GM21825 (cell line): ENCODE results near the gene FAM222A.
"Not testable (repeated sequence)": the region's sequence is repeated elsewhere in the genome, so short reads cannot be mapped to it uniquely, and the experiment has no call there.

Experiments used
- ATAC-seq: cut with Tn5 transposase; IDR thresholded peaks from one replicate; pipeline ENCODE4 v1.9.1; 2021; ENCODE audit warnings: mild to moderate bottlenecking, moderate library complexity; ENCODE audit not compliant: unreplicated experiment

Gene FAM222A

GRCh38 chr12:109693653-109694600 is 19.7 kb upstream of the FAM222A start:
- no peak for ATAC-seq

DNA sequence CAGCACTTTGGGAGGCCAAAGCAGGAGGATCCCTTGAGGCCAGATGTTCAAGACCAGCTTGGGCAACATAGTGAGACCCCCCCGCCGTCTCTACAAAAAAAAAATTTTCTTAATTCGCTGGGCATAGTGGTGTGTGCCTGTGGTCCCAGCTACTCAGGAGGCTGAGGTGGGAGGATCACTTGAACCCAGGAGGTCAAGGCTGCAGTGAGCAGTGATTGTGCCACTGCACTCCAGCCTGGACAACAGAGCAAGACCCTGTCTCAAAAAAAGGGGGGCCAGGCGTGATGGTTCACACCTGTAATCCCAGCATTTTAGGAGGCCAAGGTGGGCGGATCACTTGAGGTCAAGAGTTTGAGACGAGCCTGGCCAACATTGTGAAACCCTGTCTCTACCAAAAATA is 19.0 kb upstream of the FAM222A start:
- not testable (repeated sequence) for ATAC-seq

- ATAC-seq: no peak
These were observed 18.2 kb upstream of the FAM222A start for GRCh38 chr12:109695416-109695815.

DNA sequence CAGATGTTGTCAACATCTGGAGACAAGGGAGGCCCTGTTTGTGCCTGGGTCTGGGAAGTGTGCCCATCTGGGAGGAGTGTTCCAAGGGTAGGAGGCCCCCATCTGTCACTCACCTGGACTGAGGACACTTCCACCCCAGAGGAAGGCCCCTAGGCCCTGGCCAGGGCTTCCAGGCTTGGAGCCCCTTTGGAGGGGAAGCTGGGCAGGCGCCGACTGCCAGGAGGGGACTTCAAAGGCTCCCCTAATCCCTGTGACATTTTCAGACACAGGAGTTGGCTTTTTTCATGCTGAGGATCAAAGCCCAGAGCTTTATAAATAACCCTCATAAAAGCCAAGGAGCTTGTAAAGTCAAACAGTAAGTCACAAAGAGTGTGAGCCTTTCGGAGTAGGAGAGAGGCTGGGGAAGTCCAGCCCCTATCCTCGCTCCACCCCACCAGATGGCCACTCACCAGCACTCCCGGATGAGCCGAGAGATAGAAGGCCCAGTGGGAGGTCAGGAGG is 17.6 kb upstream of the FAM222A start:
- no peak for ATAC-seq

GRCh38 chr12:109696485-109697269 is 16.9 kb upstream of the FAM222A start:
- ATAC-seq: no peak

- no peak for ATAC-seq
These were observed 16.4 kb upstream of the FAM222A start for GRCh38 chr12:109697270-109697553.

- ATAC-seq: no peak
These were observed 15.7 kb upstream of the FAM222A start for GRCh38 chr12:109697877-109698468.

GRCh38 chr12:109698820-109699219 is 14.8 kb upstream of the FAM222A start:
- no peak for ATAC-seq

- no peak for ATAC-seq
These were observed 12.6 kb upstream of the FAM222A start for GRCh38 chr12:109701064-109701463.

- ATAC-seq: no peak
These were observed 11.3 kb upstream of the FAM222A start for GRCh38 chr12:109702111-109702841.

GRCh38 chr12:109703684-109704083 is 9.9 kb upstream of the FAM222A start:
- no peak for ATAC-seq

DNA sequence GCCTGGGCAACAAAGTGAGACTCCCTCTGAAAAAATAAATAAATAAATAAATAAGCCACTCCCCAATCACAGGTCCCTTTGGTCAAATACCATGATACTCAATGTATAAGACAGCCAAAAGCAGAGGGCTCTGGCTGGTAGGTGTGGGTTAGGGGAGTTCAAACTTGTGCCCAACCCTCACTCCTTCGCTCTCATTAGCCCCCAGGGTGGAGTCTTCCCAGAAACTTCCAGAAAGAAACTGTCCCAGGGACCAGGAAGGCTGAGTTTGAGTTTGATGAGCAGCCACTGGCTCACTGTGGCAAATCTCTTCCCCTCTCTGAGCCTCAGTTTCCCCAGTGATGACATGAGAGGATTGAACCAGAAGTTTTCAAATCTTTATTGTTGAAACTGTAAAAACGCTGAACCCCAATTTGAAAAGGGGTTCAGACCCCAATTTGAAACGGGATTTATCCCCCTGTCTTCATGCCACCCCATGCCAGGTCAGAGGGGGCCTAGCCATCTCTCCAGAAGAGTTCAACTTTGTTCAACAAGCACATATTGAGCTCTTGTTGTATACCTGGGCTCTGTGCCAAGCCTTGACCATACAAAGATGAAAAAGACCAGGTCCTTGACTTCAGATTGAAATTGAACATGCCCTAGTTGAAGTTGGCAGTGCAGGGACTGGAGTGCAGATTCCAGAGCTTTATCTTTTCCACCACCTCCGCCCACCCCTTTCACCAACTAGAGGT is 9.1 kb upstream of the FAM222A start:
- no peak for ATAC-seq

DNA sequence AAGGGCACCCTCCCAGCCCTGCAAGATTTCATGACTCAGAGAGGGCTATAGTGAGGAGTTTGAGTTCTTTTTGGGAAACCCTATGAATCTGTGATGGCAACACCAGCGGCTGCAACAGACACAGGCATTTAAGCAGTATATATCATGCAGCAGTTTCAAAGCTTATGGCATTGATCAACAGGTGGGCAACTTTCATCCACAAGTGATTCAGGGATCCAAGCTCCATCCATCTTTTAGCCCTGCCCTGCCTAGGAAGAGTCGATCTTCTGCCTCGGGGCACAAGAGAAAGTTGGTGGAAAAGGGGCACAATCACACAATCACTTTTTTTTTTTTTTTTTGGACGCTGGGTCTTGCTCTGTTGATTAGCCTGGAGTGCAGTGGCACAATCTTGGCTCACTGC is 8.3 kb upstream of the FAM222A start:
- no peak for ATAC-seq

GRCh38 chr12:109706398-109706746 is 7.3 kb upstream of the FAM222A start:
- no peak for ATAC-seq

DNA sequence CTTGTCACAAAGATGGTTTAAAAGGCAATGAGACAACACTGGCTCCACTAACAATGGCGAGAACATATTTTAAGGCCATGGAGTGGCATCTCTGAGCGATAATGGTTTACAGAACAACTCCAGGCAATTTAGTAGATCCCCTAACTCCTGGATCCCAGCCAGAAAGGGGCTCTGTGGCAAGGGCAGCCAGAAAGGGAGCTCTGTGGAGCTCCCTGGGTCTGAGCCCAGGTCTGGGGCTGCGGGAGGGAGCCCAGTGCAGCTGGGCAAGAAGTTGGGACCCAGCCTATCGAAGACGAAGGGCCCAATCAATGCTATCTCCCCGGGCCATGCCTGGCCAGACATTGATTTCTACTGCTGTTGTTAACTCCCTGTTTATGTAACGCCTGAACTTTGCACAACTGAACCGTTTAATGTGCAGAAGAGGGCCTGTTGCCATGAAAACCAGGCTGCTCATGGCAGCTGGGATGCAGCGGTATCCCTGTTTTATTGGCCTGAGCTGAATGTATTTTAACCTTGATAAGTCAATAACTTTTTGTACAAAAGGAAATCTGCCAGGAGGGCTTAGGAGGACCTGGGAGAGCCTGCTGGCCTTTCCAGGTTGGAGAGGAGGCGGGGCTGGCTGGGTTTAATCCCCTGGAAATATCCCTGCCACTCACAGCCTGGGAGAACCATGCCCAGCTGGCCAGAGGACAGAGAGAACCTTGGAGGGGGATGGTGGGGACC is 6.7 kb upstream of the FAM222A start:
- ATAC-seq: no peak

DNA sequence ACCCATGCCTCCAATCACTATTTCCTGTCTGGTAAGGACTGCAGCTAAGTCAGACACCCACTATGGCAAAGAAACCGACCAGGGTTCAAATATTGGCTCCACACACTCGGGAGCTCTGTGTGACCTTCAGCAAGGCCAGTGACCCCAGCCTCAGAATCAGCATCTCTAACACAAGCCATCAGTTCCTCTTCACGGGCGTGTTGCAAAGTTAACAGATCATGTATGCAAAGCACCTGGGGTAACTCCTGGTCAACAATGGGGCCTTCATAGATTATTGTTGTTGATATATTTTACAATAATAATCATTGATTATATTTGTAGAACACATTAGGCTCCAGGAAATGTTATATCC is 6.2 kb upstream of the FAM222A start:
- no peak for ATAC-seq

GRCh38 chr12:109708939-109709338 is 4.7 kb upstream of the FAM222A start:
- no peak for ATAC-seq

- no peak for ATAC-seq
These were observed 4.1 kb upstream of the FAM222A start for GRCh38 chr12:109709401-109709991.

- no peak for ATAC-seq
These were observed 3.3 kb upstream of the FAM222A start for GRCh38 chr12:109710205-109710746.
